Fibroblast of villous mesenchyme (primary cell): Measurements from ENCODE around the gene TFF3. TPM values are rescaled to one million over a fixed set of nuclear protein-coding genes. Genes with fewer than 3 reads are reported as not detected.

ENCODE experiments used
- DNase-seq: peaks from one replicate; pipeline ENCODE4 v3.0.0-alpha.2; 2010; ENCODE audit warnings: low read depth
- H3K4me3 ChIP-seq: 2 replicates; pipeline ENCODE4 v1.5.1; 2011; ENCODE audit warnings: low read depth, mild to moderate bottlenecking, low read length
- CTCF ChIP-seq: IDR thresholded peaks from 2 replicates; pipeline ENCODE4 v1.5.1; 2012; ENCODE audit warnings: low read depth, mild to moderate bottlenecking, low read length; ENCODE audit not compliant: insufficient read depth
- total RNA-seq: library from RNA; depleted of rRNA; stranded (reverse); fragments of >200 nt; gene quantifications from 2 replicates; pipeline ENCODE4 v1.2.3, GENCODE V29; 2012

TFF3 gene
- total RNA-seq, 1 donor, result not detected

GRCh38 chr21:42305707-42306147 lies 9.5 kb downstream of the TFF3 start:
- TF ChIP-seq CTCF, result no peak
- DNase-seq, result no peak
- H3K4me3 ChIP-seq, result no peak overlapping the region

GRCh38 chr21:42304556-42305454 lies 10.4 kb downstream of the TFF3 start:
- no peak overlapping the region for H3K4me3 ChIP-seq
- no peak for DNase-seq
- no peak for TF ChIP-seq CTCF

- H3K4me3 ChIP-seq, result no peak overlapping the region
- no peak for DNase-seq
- no peak for TF ChIP-seq CTCF
Observed at GRCh38 chr21:42303443-42303842, 11.8 kb downstream of the TFF3 start.

GRCh38 chr21:42302794-42303193 lies 12.4 kb downstream of the TFF3 start:
- DNase-seq, result no peak
- H3K4me3 ChIP-seq, result no peak overlapping the region
- no peak for TF ChIP-seq CTCF

GRCh38 chr21:42302076-42302650 lies 13.0 kb downstream of the TFF3 start:
- H3K4me3 ChIP-seq, result no peak overlapping the region
- TF ChIP-seq CTCF, result no peak
- DNase-seq, result no peak

GRCh38 chr21:42301371-42302075 lies 13.7 kb downstream of the TFF3 start:
- no peak for TF ChIP-seq CTCF
- no peak overlapping the region for H3K4me3 ChIP-seq
- no peak for DNase-seq
